Activated CD4-positive, CD25-positive, alpha-beta regulatory T cell treated with anti-CD3 and anti-CD28 coated beads, Interleukin-2, amount 50 U/mL, for 24 hours (primary cell): ENCODE measurements around the gene TCF4.

Source experiments
- ATAC-seq, 2 donors: fragments of 150-1000 bp; cut with Tn5 transposase; one replicate each; pipeline ENCODE4 v1.10.0; 2021; ENCODE audit warnings: mild to moderate bottlenecking in 1 of 2, moderate library complexity in 1 of 2

The TCF4 gene

GRCh38 chr18:55343396-55344073, 244.5 kb downstream of the TCF4 start:
- ATAC-seq: no peak

GRCh38 chr18:55340998-55341397, 247.0 kb downstream of the TCF4 start:
- no peak for ATAC-seq

- no peak for ATAC-seq
Observed at GRCh38 chr18:55339990-55340389, 248.0 kb downstream of the TCF4 start.

GRCh38 chr18:55338978-55339650, 248.9 kb downstream of the TCF4 start:
- ATAC-seq: no peak

GRCh38 chr18:55337908-55338521, 250.0 kb downstream of the TCF4 start:
- ATAC-seq: no peak

- ATAC-seq: no peak
Observed at GRCh38 chr18:55337138-55337537, 250.9 kb downstream of the TCF4 start.

GRCh38 chr18:55336438-55337100, 251.4 kb downstream of the TCF4 start:
- no peak for ATAC-seq

- no peak for ATAC-seq
Observed at GRCh38 chr18:55334875-55335274, 253.1 kb downstream of the TCF4 start.

- ATAC-seq: no peak
Observed at GRCh38 chr18:55331301-55331700, 256.7 kb downstream of the TCF4 start.

GRCh38 chr18:55328301-55328700, 259.7 kb downstream of the TCF4 start:
- ATAC-seq: no peak

GRCh38 chr18:55327454-55327853, 260.5 kb downstream of the TCF4 start:
- no peak for ATAC-seq

- no peak for ATAC-seq
Observed at GRCh38 chr18:55326134-55326533, 261.9 kb downstream of the TCF4 start.

- ATAC-seq: no peak
Observed at GRCh38 chr18:55324166-55324565, 263.8 kb downstream of the TCF4 start.

- no peak for ATAC-seq
Observed at GRCh38 chr18:55323051-55323994, 264.7 kb downstream of the TCF4 start.

- peak in 1 of 2 donors; percentile 48 for ATAC-seq
Observed at GRCh38 chr18:55322178-55322735, 265.7 kb downstream of the TCF4 start.

- ATAC-seq: peak; percentile 41 to 59
Observed at GRCh38 chr18:55321265-55322177, 266.5 kb downstream of the TCF4 start.

- ATAC-seq: no peak
Observed at GRCh38 chr18:55320424-55321264, 267.3 kb downstream of the TCF4 start.

- no peak for ATAC-seq
Observed at GRCh38 chr18:55319459-55320193, 268.4 kb downstream of the TCF4 start.

- no peak for ATAC-seq
Observed at GRCh38 chr18:55318951-55319441, 269.0 kb downstream of the TCF4 start.
